ENCODE results near the gene TRIML2.

The TRIML2 gene

GRCh38 chr4:188109157-188109755 lies at the start of gene TRIML2:
TSS of gene TRIML2 (minus strand) at chr4:188109603. CDS start at chr4:188105368, 4,235 bp downstream.
- DNase-seq (ENCODE audit: low read depth) = no peak

GRCh38 chr4:188158336-188158735 lies 48.9 kb upstream of the TRIML2 start:
- DNase-seq (ENCODE audit: low read depth) = no peak

- no peak for DNase-seq (ENCODE audit: low read depth)
Observed at GRCh38 chr4:188154668-188155405, 45.4 kb upstream of the TRIML2 start.

- DNase-seq (ENCODE audit: low read depth) = no peak
Observed at GRCh38 chr4:188147776-188148175, 38.4 kb upstream of the TRIML2 start.

- no peak for DNase-seq (ENCODE audit: low read depth)
Observed at GRCh38 chr4:188147176-188147575, 37.8 kb upstream of the TRIML2 start.

- no peak for DNase-seq (ENCODE audit: low read depth)
Observed at GRCh38 chr4:188146618-188147017, 37.2 kb upstream of the TRIML2 start.

GRCh38 chr4:188145601-188146000 lies 36.2 kb upstream of the TRIML2 start:
- DNase-seq (ENCODE audit: low read depth) = no peak

- DNase-seq (ENCODE audit: low read depth) = no peak
Observed at GRCh38 chr4:188143731-188144130, 34.3 kb upstream of the TRIML2 start.

- no peak for DNase-seq (ENCODE audit: low read depth)
Observed at GRCh38 chr4:188139671-188140070, 30.3 kb upstream of the TRIML2 start.

GRCh38 chr4:188139141-188139540 lies 29.7 kb upstream of the TRIML2 start, which contains the start of gene TRIML1:
TSS of gene TRIML1 (plus strand) at chr4:188139441. CDS start at chr4:188139559, 118 bp downstream.
- no peak for DNase-seq (ENCODE audit: low read depth)

GRCh38 chr4:188138227-188138626 lies 28.8 kb upstream of the TRIML2 start:
- no peak for DNase-seq (ENCODE audit: low read depth)

GRCh38 chr4:188132232-188132631 lies 22.8 kb upstream of the TRIML2 start:
- no peak for DNase-seq (ENCODE audit: low read depth)

GRCh38 chr4:188130355-188130754 lies 21.0 kb upstream of the TRIML2 start:
- no peak for DNase-seq (ENCODE audit: low read depth)

- DNase-seq (ENCODE audit: low read depth) = no peak
Observed at GRCh38 chr4:188127214-188127874, 17.9 kb upstream of the TRIML2 start.

GRCh38 chr4:188121530-188121929 lies 12.1 kb upstream of the TRIML2 start:
- DNase-seq (ENCODE audit: low read depth) = no peak

- no peak for DNase-seq (ENCODE audit: low read depth)
Observed at GRCh38 chr4:188117631-188118324, 8.4 kb upstream of the TRIML2 start.

- DNase-seq (ENCODE audit: low read depth) = no peak
Observed at GRCh38 chr4:188113156-188113555, 3.8 kb upstream of the TRIML2 start.

GRCh38 chr4:188111955-188112354 lies 2.6 kb upstream of the TRIML2 start:
- DNase-seq (ENCODE audit: low read depth) = no peak

- no peak for DNase-seq (ENCODE audit: low read depth)
Observed at GRCh38 chr4:188110741-188111471, 1.5 kb upstream of the TRIML2 start.

- no peak for DNase-seq (ENCODE audit: low read depth)
Observed at GRCh38 chr4:188110036-188110435, 633 bp upstream of the TRIML2 start.

- DNase-seq (ENCODE audit: low read depth) = no peak
Observed at GRCh38 chr4:188107931-188108843, 1.2 kb downstream of the TRIML2 start.

All from CMK (cell line).